ENCODE data around the gene DNMT3A. TPM values are rescaled to one million over a fixed set of nuclear protein-coding genes. Genes with fewer than 3 reads are reported as not detected.

DNMT3A gene
- total and polyA plus RNA-seq, 2 of the 8 experiments (the other 6 are each of a cell fraction or from before 2014, with no cell fraction given), result 33.6 to 178 TPM

GRCh38 chr2:25237764-25238163 is 104.0 kb downstream of the DNMT3A start:
- H3K14ac ChIP-seq (ENCODE audit: insufficient read length), result no peak overlapping the region
- no peaks in the 10 kb centered on the region; a peak in 1 of 7 replicates for H3K4me1 ChIP-seq (replicated peaks in 1 of 4; ENCODE audit: control insufficient read depth in 3 of 4, insufficient read depth in 4 of 4, low read length in 3 of 4)
- H2BK12ac ChIP-seq (ENCODE audit: low read depth, low read length), result no peak overlapping the region
- CTCF ChIA-PET (ENCODE audit: partially characterized antibody), result interaction anchor here (0.7 to 1.3 kb wide), 3 partner anchors 9 to 41 kb away, joined by 3 to 5 read pairs (median 3); no protein-coding TSS in a partner anchor
- H3K4ac ChIP-seq (replicated peaks; ENCODE audit: insufficient read length, low read depth, low read length), result no peak overlapping the region
- no peak overlapping the region for H4K91ac ChIP-seq (replicated peaks; ENCODE audit: insufficient read length, low read length)
- no peak overlapping the region for H2BK20ac ChIP-seq (ENCODE audit: low read length)
- no peak overlapping the region for H2BK15ac ChIP-seq (ENCODE audit: low read length)
- H3K4me3 ChIP-seq (ENCODE audit: extremely low read depth in 1 of 4, insufficient read depth in 2 of 4, low read depth in 3 of 4, low read length in 4 of 4), result no peak overlapping the region
- H3K36me3 ChIP-seq (ENCODE audit: control insufficient read depth in 2 of 4, insufficient read depth in 4 of 4, low read length in 3 of 4), result peaks cover 62 to 95% (median 90%) of the 10 kb centered on the region in 4 experiments
- H2AK5ac ChIP-seq (ENCODE audit: low read depth, low read length), result no peak overlapping the region
- no peak overlapping the region for H3K23ac ChIP-seq (ENCODE audit: insufficient read length)
- no peak for FAIRE-seq
- peaks cover 11 to 24% of the 10 kb centered on the region in 2 experiments for H4K20me1 ChIP-seq (replicated peaks in 1 of 2; ENCODE audit: control insufficient read depth in 1 of 2, insufficient read depth in 2 of 2, low read length in 2 of 2)
- POLR2A ChIA-PET (ENCODE audit: partially characterized antibody), result interaction anchor here (1.8 to 9.5 kb wide), 3 partner anchors 8 to 20 kb away, joined by 6 to 154 read pairs (median 135); no protein-coding TSS in a partner anchor
- H3K4me2 ChIP-seq (ENCODE audit: insufficient read depth in 1 of 2, low read depth in 2 of 2, low read length in 2 of 2), result no peak overlapping the region
- no peaks in the 10 kb centered on the region for H3K9me3 ChIP-seq (ENCODE audit: insufficient read depth in 2 of 2, low read depth in 1 of 2, low read length in 1 of 2)
- H3K56ac ChIP-seq (replicated peaks; ENCODE audit: insufficient read length, low read depth, low read length), result no peak overlapping the region
- no peaks in the 10 kb centered on the region for H3K23me2 ChIP-seq (ENCODE audit: low read depth, low read length)
- H4K8ac ChIP-seq (ENCODE audit: extremely low read depth, insufficient read depth, low read length), result no peak overlapping the region
- no peak overlapping the region for H2AFZ ChIP-seq (ENCODE audit: low read length)
- H2BK120ac ChIP-seq (replicated peaks; ENCODE audit: low read depth, low read length), result no peak overlapping the region
- no peak overlapping the region for H3K9ac ChIP-seq (replicated peaks in 1 of 4; ENCODE audit: extremely low read depth in 1 of 4, low read depth in 3 of 4, low read length in 3 of 4)
- no peak overlapping the region for H2BK5ac ChIP-seq (ENCODE audit: low read depth, low read length)
- H3K27me3 ChIP-seq (replicated peaks in 1 of 4; ENCODE audit: control insufficient read depth in 3 of 4, extremely low read depth in 1 of 4, insufficient read depth in 3 of 4, low read length in 3 of 4), result no peaks in the 10 kb centered on the region
- no peak for DNase-seq (ENCODE audit: low read depth in 1 of 2, low spot score in 2 of 2)
- H3K18ac ChIP-seq (ENCODE audit: extremely low read depth, low read length), result no peak overlapping the region
- no peak overlapping the region for H3K27ac ChIP-seq (ENCODE audit: low read depth, low read length)
- TF ChIP-seq, protein P1, sequence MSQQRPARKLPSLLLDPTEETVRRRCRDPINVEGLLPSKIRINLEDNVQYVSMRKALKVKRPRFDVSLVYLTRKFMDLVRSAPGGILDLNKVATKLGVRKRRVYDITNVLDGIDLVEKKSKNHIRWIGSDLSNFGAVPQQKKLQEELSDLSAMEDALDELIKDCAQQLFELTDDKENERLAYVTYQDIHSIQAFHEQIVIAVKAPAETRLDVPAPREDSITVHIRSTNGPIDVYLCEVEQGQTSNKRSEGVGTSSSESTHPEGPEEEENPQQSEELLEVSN (IDR thresholded peaks at IDR 0.05), result no peak
- H4K5ac ChIP-seq (ENCODE audit: insufficient read length, low read depth, low read length), result no peak overlapping the region
- no peaks in the 10 kb centered on the region for H3K79me1 ChIP-seq (ENCODE audit: low read depth, low read length)
- 87% methylated on average over 8 of the region's 8 CpGs; no CpG with 5 or more reads in 1 of the 2 experiments for WGBS, 2 experiments (ENCODE audit: extremely low coverage in 1 of 2, insufficient coverage in 1 of 2, insufficient read length in 1 of 2, insufficient replicate concordance in 2 of 2, low coverage in 1 of 2, low lambda C conversion rate in 2 of 2, missing lambda C conversion rate in 1 of 2)
- H3K79me2 ChIP-seq (ENCODE audit: control insufficient read depth in 1 of 2, insufficient read depth in 2 of 2, low read length in 2 of 2), result no peaks in the 10 kb centered on the region
